Measurements from ENCODE around the gene KRTAP4-16. TPM values are rescaled to one million over a fixed set of nuclear protein-coding genes. Genes with fewer than 3 reads are reported as not detected.
"Not testable (repeated sequence)": the region's sequence is repeated elsewhere in the genome, so short reads cannot be mapped to it uniquely, and the experiment has no call there.

Gene KRTAP4-16
- total RNA-seq, result not detected
- long read RNA-seq, donor 1, result 0 reads
- long read RNA-seq, donor 2, result 0 reads

DNA sequence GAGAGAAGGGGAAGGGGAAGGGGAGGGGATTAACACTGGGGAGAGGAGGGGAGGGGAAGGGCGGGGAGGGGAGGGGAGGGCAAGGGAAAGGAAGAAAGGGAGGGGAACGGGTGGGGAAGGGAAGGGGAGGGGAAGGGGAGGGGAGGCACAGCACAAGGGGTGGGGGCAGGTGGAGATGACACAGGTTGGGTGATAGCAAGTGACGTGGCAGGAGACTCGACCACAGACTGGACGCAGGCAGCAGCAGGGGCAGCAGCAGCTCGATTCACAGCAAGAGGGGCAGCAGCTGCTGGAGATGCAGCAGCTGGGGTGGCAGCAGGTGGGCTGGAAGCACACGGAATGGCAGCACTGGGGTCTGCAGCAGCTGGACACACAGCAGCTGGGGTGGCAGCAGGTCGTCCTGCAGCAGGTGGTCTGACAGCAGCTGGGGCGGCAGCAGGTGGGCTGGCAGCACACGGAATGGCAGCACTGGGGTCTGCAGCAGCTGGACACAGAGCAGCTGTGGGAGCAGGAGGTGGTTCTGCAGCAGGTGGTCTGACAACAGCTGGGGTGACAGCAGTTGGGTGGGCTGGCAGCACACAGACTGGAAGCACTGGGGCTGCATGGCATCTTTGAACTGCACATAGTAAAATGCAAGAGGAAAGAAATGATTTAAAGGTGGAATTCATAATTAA, at the start of gene KRTAP4-16:
Gene KRTAP4-16, minus strand, starts transcription at position 624 of the 674 bp plus-strand sequence. Its CDS starts 0 bp downstream, at position 624.
- intact Hi-C loops (cut with DNase I), result no loop called here
- no peak for DNase-seq (ENCODE audit: low spot score)

DNA sequence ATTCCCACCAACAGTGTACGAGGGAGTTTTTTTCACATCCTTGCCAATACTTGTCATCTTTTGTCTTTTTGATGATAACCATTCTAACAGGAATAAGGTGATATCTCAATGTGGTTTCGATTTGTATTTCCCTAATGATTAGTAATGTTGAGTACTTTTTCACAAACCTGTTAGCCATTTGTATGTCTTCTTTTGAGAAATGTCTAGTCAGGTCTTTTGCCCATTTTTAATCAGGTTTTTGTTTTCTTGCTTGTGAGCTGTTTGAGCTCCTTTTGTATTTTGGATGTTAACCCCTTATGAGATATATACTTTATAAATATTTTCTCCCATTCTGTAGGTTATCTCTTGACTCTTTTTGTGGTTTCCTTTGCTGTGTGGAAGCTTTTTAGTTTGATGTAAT, 49.5 kb upstream of the KRTAP4-16 start:
- DNase-seq (ENCODE audit: low spot score), result no peak
- intact Hi-C loops (cut with DNase I), result no loop called here

DNA sequence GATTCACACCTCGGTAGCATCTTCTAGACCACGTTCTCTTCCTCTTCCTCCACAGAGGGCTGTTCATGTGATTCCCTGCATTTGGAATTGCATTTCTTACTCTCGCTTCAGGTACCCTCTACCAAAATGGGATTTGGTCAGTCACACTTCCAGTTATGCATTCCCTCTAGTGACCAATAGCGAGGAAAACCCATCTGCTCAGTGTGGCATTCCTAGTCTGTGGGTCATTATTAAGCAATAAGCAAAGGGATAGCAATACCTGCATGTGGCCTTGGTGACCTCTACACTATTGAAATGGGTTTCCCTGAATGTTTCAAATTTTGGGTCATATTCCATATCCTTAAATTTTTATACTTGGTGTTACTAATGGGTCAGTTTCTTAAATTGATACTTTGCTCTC, 48.0 kb upstream of the KRTAP4-16 start:
- intact Hi-C loops (cut with DNase I), result no loop called here

DNA sequence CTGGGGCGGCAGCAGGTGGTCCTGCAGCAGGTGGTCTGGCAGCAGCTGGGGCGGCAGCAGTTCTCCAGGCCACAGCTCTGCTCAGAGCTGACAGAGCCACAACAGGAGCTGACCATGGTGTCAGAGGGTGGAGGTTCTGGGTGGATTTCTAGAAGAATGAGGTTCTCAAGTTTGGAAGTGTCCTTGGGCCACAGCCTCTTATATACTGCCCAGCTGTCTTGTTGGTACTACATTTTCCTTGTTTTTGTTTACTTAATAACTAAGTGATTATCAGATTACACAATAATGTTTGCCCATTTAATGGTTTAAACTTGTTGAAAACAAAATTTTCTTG, 47.6 kb upstream of the KRTAP4-16 start, which contains the start of gene KRTAP4-5:
Gene KRTAP4-5, minus strand, starts transcription at position 174 of the 334 bp plus-strand sequence. Its CDS starts 58 bp downstream, at position 116.
- no peak for DNase-seq (ENCODE audit: low spot score)
- intact Hi-C loops (cut with DNase I), result no loop called here

More for the DNA sequence above, 48.0 kb upstream of the KRTAP4-16 start:
- no peak for DNase-seq (ENCODE audit: low spot score)

DNA sequence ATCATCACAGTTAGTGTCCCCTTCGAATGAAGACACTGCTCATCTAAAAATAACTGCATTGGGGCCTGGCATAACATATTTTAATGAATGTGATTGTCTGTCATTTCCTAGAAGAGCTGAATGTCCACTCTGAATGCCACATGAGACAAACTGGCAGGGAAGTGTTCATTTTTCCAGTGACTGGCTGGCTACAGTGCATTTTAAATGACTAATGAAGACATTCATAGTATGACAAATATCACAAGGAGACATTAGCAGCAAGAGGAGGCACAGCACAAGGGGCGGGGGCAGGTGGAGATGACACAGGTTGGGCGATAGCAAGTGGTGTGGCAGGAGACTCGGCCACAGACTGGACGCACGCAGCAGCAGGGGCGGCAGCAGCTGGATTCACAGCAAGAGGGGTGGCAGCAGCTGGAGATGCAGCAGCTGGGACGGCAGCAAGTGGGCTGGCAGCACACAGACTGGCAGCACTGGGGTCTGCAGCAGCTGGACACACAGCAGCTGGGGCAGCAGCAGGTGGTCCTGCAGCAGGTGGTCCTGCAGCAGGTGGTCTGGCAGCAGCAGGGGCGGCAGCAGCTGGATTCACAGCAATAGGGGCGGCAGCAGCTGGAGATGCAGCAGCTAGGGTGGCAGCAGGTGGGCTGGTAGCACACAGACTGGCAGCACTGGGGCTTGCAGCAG, 47.1 kb upstream of the KRTAP4-16 start:
- intact Hi-C loops (cut with DNase I), result not testable (repeated sequence)

DNA sequence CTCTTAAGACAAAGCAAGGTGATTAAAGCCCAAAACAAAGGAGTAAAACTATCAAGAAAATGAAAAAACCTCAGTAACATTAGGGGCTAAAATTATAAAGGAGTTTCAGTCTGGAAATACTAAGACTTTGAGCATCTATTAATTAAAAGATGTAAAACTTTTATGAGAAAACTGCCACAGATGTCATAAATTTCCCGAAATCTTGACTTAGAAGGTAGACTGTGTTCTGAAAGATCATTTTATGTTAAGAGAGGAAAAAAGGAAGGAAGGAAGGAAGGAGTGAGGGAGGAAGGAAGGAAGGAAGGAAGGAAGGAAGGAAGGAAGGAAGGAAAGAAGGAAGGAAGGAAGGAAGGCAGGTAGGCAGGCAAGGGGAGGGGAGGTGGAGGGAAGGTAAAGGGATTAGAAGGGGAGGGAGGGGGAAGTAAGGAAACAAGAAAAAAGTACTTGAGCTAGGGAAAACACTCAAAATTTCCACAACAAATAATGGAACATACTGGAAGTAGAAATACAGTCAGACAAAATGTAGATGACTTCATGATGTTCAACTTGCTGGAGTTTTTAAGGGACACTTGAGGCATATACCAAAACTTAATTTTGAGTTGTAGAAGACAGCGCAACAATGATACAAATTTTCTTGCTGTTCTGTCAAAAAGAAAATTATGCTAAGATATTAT, 45.7 kb upstream of the KRTAP4-16 start:
- no peak for DNase-seq (ENCODE audit: low spot score)
- intact Hi-C loops (cut with DNase I), result no loop called here

More for the DNA sequence above, 47.1 kb upstream of the KRTAP4-16 start:
- not testable (repeated sequence) for DNase-seq (ENCODE audit: low spot score)

DNA sequence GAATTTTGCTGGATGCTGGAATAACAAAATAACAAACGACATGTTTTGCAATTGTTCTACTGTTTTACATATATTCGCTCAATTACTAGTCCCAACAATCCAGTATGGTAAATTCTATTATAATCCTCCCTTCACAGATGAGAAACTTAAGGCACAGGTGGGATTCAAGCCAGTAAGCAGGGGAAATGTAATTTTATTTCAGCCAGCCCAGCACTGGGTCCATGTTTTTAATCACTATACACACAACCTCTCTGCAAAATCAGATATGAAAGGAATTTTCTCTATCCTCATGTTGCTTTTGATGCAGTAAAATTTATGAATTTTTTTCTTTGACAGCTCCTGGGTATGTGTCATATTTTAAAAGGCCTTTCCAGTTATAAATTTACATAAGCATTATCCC, 43.3 kb upstream of the KRTAP4-16 start:
- DNase-seq (ENCODE audit: low spot score), result no peak
- intact Hi-C loops (cut with DNase I), result no loop called here

DNA sequence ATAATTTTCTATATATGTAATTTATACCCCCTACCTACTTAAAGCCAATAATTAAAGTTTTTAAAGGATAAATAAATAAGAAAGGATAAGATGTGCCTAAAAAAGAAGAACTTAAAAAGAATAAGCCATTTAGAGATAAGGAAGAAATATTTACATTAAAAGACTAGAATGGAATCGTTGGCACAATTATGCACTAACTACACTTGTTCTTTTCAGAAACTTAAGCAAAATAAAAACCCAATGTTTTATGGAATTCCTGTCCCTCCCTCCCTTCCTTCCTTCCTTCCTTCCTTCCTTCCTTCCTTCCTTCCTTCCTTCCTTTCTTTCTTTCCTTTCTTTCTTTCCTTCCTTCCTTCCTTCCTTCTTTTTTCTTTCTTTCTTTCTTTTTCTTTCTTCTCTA, 42.8 kb upstream of the KRTAP4-16 start:
- intact Hi-C loops (cut with DNase I), result no loop called here

DNA sequence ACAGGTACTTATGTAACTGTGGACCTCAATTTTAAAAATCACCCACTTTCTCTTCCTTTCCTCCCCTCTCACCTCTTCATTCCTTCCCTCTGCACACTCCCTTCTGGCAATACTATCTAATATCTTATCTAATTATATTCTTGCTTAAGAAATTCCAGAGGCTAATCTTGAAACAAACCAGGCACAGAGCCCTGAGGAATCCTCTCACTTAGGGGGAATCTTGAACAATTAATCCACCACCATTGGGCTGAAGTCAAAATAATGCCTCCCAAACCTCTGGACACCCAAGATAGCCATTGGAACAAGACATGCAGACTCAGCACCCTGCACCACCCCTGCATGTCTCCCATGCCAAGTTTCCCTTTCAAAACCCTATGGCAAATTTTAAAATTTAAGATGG, 39.4 kb upstream of the KRTAP4-16 start:
- intact Hi-C loops (cut with DNase I), result no loop called here
- no peak for DNase-seq (ENCODE audit: low spot score)

More for the DNA sequence above, 42.8 kb upstream of the KRTAP4-16 start:
- no peak for DNase-seq (ENCODE audit: low spot score)

DNA sequence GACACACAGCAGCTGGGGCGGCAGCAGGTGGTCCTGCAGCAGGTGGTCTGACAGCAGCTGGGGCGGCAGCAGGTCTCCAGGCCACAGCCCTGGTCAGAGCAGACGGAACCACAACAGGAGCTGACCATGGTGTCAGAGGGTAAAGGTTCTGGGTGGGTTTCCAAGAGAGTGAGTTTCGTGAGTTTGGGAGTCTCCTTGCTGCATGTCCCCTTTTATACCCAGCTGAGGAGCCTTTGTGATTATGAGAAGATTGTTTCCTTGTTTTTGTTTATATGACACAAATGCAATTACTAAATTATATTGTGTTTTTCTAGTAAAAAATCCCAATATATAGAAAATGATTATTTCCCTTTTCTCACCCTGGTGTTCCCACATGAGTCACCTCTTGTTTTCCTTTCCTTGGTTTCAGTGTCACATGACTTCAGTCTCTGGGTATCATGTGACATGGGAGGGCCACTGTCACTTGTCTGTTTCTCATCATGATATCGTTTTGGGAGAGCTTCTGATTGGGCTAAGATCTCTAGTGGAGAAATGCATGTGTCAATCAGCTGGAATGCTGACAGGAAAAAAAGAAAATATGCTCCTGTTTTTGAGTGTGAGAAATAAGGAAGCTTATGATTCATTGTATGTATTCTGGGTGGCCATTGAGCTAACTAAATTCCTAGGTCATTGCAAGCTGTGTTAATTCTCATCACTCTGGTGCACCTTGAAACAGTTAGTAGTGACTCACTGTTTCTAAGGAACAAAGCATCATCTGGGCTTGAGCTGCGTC, 38.5 kb upstream of the KRTAP4-16 start, which contains the start of gene KRTAP4-6:
Gene KRTAP4-6, minus strand, starts transcription at position 185 of the 772 bp plus-strand sequence. Its CDS starts 57 bp downstream, at position 128.
- intact Hi-C loops (cut with DNase I), result no loop called here
- DNase-seq (ENCODE audit: low spot score), result no peak

DNA sequence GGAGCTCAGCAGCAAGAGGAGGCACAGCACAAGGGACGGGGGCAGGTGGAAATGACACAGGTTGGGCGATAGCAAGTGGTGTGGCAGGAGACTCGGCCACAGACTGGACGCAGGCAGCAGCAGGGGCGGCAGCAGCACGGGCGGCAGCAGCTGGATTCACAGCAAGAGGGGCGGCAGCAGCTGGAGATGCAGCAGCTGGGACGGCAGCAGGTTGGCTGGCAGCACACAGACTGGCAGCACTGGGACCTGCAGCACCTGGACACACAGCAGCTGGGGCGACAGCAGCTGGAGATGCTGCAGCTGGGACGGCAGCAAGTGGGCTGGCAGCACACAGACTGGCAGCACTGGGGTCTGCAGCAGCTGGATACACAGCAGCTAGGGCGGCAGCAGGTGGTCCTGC, 37.9 kb upstream of the KRTAP4-16 start:
- intact Hi-C loops (cut with DNase I), result not testable (repeated sequence)
- DNase-seq (ENCODE audit: low spot score), result peak; percentile 67

DNA sequence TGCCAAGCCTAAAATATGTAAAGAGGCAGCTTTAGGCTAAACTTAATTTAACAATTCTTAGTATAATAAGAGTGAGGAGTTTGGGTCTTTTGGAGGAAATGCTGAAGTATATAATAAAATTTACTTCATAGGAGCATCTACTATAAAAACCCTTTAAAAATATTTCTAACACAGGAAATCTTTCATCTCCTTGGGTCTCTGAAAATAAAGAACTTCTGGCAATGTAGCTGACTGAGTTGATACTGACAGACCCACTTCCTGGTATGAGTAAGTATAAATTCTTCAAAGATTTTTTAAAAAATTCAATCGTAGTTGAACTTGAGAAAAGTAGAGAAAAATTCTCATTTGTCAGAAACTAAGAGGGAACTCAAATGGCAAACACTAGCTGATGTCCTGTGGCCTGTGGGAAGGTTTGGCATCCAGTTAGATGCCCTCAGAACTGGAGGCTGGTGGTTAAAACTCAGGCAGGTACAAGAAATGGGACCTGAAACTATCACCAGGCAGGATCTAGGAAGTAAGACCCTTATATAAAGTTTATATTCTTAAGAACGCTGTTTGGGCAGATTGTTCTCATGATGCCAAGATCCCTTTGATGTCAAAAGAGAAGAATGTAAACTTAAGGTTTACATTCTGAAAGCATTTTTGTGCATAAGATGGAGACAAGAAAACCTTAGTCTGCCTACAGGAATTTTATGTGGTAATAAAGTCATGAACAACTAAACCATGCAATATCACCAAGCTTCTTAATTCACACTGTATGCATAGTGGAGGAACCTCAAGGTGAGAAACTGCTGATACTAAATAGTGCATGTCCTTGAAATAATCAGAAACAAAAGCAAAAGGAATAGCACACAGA, 32.1 kb upstream of the KRTAP4-16 start:
- no peak for DNase-seq (ENCODE audit: low spot score)
- intact Hi-C loops (cut with DNase I), result no loop called here

DNA sequence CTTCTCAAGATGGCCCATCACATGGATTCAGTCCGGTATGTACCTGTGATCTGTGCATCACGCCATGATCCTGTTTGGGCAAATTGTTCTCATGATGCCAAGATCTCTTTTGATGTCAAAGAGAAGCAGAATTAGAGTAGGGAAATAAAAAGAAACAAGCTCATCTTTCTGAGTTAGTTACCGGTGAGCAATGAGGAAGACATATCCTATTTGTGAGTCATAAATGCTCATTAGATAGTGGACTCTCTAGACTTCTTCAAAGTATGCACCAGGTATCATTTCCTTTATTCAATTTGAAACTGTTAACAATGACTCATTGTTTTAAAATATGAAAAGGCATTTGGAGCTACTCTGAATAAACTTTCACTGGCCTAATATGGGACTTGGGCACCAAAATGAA, 30.0 kb upstream of the KRTAP4-16 start:
- no peak for DNase-seq (ENCODE audit: low spot score)
- intact Hi-C loops (cut with DNase I), result no loop called here

DNA sequence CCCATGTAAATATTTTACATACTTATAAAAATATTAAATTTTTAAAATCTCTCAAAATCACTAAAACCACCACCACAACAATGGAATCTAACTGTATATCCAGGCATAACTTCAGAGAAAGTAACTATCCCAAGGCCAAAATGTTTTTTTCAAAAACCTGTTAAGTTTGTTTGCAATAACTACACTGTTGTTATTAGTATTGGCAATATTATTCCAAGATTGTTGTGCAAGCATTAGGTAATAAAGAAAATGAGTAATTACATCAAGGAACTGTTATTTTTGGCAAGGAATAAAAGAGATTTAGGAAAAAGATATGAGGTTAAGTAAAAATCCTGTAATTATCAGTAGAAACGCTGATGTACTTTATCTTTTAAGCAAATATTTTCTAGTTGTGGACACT, 25.4 kb upstream of the KRTAP4-16 start:
- no peak for DNase-seq (ENCODE audit: low spot score)
- intact Hi-C loops (cut with DNase I), result no loop called here

DNA sequence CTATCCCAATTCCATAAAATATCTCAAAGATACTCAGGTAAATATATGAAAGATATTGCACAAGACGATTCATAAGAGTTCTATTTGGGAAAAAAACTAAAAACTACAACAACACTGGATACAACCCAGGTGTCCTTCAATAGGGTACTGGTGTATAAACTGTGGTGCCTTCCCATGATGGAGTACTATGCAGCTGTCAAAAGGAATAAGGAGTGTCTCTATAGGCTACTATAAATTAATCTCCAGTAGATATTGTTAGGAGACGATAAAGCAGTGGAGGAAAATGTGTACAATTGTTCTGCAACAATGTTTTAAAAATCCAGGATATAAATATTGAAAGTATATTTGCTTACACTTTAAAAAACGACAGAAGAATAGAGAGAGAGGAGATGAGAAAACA, 24.4 kb upstream of the KRTAP4-16 start:
- no peak for DNase-seq (ENCODE audit: low spot score)
- intact Hi-C loops (cut with DNase I), result no loop called here

DNA sequence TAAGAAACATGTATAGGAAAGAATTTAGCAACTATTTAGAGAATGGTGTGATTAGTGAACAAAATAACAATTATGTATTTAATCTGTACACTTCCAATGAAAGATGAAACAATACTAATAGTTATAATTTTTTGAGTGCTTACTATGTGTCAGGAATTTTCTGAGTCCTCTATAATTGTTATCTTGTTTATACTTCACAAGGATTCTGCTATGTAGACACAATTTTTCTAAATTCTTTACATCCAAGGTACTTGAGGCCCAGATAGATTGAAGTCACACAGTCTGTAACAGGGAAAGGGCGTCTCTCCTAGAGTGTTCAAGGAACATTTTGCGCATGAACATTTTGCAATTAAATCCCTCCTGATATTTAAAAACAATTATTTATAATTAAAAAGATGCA, 23.1 kb upstream of the KRTAP4-16 start:
- intact Hi-C loops (cut with DNase I), result no loop called here
- DNase-seq (ENCODE audit: low spot score), result no peak

DNA sequence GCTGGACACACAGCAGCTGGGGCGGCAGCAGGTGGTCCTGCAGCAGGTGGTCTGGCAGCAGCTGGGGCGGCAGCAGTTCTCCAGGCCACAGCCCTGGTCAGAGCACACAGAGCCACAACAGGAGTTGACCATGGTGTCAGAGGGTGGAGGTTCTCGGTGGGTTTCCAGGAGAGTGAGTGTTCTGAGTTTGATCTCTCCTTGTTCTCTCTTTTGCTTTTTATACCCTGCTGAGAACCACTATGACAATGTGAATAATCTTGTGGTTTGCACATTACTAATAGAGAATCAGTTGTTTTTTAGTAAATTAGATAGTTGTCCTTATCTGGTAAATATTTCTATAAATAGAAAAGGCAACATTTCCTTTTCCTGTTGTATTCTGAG, 22.0 kb upstream of the KRTAP4-16 start, which contains the start of gene KRTAP4-12:
Gene KRTAP4-12, minus strand, starts transcription at position 192 of the 381 bp plus-strand sequence. Its CDS starts 60 bp downstream, at position 132.
- intact Hi-C loops (cut with DNase I); DNase-seq (ENCODE audit: low spot score): not testable (repeated sequence)

DNA sequence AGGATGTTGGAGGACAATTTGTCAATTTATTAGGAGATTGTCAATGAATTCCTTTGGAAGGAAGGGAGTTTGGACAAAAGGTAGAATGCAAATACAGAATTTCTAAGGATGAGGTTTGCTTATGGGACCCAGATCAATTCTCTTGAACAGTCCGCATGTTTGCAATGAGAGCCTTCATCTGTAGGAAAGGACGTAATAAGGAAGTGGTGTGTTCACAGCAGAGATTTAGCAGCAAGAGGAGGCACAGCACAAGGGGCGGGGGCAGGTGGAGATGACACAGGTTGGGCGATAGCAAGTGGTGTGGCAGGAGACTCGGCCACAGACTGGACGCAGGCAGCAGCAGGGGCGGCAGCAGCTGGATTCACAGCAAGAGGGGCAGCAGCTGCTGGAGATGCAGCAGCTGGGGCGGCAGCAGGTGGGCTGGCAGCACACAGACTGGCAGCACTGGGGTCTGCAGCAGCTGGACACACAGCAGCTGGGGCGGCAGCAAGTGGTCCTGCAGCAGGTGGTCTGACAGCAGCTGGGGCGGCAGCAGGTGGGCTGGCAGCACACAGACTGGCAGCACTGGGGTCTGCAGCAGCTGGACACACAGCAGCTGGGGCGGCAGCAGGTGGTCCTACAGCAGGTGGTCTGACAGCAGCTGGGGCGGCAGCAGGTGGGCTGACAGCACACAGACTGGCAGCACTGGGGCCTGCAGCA, 21.4 kb upstream of the KRTAP4-16 start:
- DNase-seq (ENCODE audit: low spot score); intact Hi-C loops (cut with DNase I): not testable (repeated sequence)

All from posterior vena cava (tissue), 2 donors.